Stimulated activated CD4-positive, alpha-beta T cell treated with anti-CD3 and anti-CD28 coated beads, Interleukin-2, amount 100 ng/mL, for 24 hours (primary cell): Measurements from ENCODE around the gene WASHC4.
"Not testable (repeated sequence)": the region's sequence is repeated elsewhere in the genome, so short reads cannot be mapped to it uniquely, and the experiment has no call there.

Experiments used
- DNase-seq, 2 donors: peaks; one replicate each; pipeline ENCODE4 v3.0.0-alpha.2; 2020

Gene WASHC4

DNA sequence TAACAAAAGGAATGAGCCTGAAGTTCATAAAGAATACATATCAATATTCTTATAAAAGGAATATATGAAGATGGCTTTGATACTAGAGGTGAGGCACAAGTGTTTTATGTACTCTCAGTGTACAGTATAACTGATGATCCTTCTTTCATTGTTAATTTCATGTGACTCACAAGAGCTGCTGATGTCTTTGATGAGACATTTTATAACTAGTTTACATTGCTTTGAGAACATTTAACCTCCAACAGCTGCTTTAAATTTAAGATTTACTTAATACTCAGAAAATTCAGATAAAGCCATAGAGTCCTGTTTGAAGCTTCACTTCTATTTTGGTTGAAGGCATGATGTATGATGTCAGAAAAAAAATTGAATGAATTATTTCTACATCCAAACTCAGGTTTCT is 59.8 kb downstream of the WASHC4 start:
- no peak for DNase-seq

- no peak for DNase-seq
Measured at GRCh38 chr12:105168006-105168405, 60.5 kb downstream of the WASHC4 start.

- no peak for DNase-seq
Measured at GRCh38 chr12:105170139-105170538, 62.6 kb downstream of the WASHC4 start.

- no peak for DNase-seq
Measured at GRCh38 chr12:105171691-105172436, 64.3 kb downstream of the WASHC4 start.

GRCh38 chr12:105175397-105175990 is 68.0 kb downstream of the WASHC4 start:
- DNase-seq, result no peak

DNA sequence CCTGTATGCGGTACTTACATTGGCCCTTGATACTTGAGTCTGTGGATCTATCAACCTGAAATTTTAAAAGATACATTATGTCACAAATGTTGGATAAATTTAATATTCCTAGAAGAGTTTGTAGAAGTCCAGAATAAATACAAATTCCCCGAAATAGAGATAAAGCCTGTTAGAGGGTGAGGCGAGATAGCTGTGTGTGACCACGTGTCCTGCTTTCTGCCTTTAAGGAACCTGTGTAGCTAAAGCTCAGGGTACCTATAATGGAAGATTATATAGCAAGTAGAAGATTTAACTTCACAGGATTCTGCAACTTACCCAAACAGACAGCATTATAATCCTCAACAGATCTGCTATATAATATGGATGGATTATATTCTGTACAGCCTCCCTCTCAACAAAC is 69.7 kb downstream of the WASHC4 start:
- DNase-seq, result no peak

DNA sequence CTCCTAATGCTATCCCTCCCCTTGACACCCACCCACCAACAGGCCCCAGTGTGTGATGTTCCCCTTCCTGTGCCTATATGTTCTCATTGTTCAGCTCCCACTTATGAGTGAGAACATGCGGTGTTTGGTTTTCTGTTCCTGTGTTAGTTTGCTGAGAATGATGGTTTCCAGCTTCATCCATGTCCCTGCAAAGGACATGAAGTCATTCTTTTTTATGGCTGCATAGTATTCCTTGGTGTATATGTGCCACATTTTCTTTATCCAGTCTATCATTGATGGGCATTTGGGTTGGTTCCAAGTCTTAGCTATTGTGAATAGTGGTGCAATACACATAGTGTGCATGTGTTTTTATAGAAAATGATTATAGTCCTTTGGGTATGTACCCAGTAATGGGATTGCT is 71.6 kb downstream of the WASHC4 start:
- not testable (repeated sequence) for DNase-seq

- DNase-seq, result not testable (repeated sequence)
Measured at GRCh38 chr12:105183406-105183805, 75.9 kb downstream of the WASHC4 start.

GRCh38 chr12:105183976-105184375 is 76.4 kb downstream of the WASHC4 start:
- DNase-seq, result not testable (repeated sequence)

- DNase-seq, result no peak
Measured at GRCh38 chr12:105189293-105189692, 81.8 kb downstream of the WASHC4 start.

DNA sequence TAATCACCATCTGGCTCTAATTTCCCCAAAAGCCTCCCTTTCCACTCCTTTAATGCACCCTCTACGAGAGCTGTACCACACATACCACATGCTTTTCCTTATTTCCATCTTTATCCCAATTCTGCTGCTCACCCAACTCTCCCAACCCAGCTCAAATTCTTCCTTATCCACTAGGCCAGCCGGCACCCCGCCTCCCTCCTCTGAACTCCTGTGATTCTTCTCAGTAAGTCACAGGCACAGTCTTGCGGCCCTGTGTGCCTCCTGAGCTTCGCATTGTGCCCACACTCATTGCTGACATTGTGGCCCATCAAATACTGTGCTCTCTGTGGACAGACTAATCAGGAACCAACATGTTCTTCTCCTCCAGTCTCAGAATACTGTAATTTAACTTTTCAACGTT is 83.0 kb downstream of the WASHC4 start:
- DNase-seq, result no peak

GRCh38 chr12:105192624-105193225 is 85.2 kb downstream of the WASHC4 start:
- DNase-seq, result no peak

DNA sequence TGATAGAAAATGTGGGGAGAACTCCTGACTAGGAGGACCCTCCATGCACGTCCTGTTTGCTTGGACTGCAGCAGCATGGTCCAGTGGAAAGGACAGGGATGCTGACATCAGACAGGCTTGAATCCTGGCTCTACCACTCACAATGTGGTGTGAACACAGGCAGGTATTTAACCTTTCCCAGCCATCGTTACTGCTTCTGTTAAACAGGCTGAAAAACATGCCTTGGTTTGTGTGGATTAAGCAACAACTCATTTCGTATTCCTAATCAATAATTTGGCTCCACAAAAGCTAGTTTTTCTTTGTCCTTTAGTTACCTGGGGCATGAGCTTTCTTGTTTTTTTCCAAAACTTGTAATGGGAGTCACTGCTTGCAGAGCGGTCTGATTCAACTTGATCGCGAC is 87.4 kb downstream of the WASHC4 start:
- no peak for DNase-seq

- no peak for DNase-seq
Measured at GRCh38 chr12:105196090-105196489, 88.6 kb downstream of the WASHC4 start.

GRCh38 chr12:105198961-105199360 is 91.4 kb downstream of the WASHC4 start:
- no peak for DNase-seq

- no peak for DNase-seq
Measured at GRCh38 chr12:105200385-105200784, 92.9 kb downstream of the WASHC4 start.

GRCh38 chr12:105201299-105201698 is 93.8 kb downstream of the WASHC4 start:
- no peak for DNase-seq

DNA sequence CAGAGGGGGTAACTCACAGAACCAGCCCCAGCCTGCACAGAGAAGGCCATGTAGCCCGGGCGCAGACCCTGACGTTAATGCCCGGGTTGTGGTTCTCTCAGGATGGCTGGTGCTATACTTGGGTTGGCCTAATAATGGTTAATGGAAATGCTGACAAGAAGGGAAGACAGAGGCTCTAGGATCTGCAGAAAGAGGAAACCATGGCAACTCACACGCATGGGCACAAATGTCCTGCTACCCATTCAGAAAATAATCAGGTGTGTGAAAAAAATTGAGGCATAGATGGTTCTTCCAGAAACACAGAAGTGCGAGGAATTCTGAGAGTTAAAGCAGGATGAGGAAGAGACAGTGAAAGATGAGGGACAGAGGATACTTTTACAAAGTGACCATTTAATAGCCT is 94.7 kb downstream of the WASHC4 start:
- no peak for DNase-seq

DNA sequence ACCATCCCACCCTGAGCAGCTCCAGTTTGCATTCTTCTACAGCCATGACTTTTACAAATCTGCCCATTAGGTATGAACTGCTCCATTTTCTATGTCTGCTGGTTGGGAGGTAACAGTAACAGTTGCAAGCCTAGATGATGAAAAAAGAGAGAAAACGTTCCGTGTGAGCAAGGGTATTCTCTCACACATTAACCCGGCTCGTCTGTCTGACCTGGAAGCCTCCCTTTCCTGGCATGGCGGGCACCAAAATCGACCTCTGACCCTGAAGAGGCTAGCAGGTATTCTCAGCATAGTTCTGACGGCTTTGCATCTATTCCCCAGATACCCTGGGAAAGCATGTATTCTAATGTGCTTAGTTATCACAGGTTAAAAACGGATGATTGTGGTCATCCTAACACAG is 96.6 kb downstream of the WASHC4 start:
- no peak for DNase-seq

- DNase-seq, result peak; percentile 36 to 43
Measured at GRCh38 chr12:105204916-105205315, 97.4 kb downstream of the WASHC4 start.

DNA sequence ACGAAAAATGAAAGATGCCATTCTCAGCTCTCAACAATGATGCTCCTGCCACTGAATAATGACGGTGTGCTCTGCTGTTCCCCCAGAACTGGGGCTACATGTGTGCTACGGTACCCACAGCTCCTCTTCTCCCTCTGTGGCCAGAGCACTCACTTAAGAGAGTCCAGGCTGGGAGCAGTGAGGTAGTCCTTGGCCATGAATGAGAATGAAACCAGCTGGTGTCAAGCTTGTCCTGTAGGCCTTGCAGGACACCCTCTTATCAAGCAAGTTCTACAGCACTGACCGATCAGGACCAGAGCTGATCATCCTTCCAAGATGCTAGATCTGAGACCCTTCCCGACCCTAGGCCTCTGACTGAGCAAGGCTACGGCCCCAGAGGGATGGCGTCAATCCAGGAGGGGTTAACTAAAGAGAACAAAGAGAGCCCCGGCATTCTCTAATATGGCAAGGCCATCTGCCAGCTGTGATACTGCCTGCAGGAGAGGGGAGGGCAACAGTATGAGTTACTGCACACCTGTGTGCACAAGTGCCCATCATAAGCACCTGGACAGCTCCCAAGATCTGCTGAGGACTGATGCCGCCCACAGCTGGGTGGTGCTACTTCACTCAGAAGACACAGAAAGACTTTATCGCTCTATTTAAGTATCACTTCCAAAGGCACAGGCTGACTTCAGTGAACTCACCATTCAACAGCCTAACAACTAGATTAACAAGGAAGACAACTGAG is 98.0 kb downstream of the WASHC4 start:
- DNase-seq, result no peak

- no peak for DNase-seq
Measured at GRCh38 chr12:105206686-105207374, 99.3 kb downstream of the WASHC4 start.

DNA sequence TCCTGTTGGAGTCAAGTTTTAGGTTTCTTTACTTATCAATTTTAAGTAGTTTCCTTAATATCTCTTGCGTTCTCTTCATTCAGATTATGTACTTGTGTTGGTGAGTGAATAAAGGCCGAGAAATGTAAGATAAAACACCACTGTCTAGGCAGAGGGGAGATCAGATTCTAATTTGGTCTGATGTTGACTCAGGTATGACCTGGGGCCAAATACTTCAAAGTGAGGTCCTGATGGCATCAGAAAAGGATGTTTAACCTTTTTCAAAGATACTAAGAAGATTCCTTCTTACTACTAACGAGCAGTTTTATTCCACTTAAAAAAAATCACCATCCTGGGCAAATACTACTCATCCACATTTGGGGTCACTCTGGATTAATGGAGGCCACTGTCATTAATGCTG is 101.6 kb downstream of the WASHC4 start:
- DNase-seq, result no peak
